Measurements from ENCODE around the gene MRPL43.

MRPL43 gene

GRCh38 chr10:101010329-101010728 is 23.0 kb upstream of the MRPL43 start:
- peaks cover 15% of the 10 kb centered on the region for H3K36me3 ChIP-seq (ENCODE audit: control insufficient read depth, insufficient read depth, low read length)
- H3K4me3 ChIP-seq (ENCODE audit: insufficient read depth, low read depth, low read length): no peak overlapping the region
- H3K9me3 ChIP-seq (ENCODE audit: control insufficient read depth, low read length): no peaks in the 10 kb centered on the region
- H3K27ac ChIP-seq (ENCODE audit: insufficient read depth, low read depth, low read length, poor library complexity, severe bottlenecking): no peak overlapping the region
- H3K4me1 ChIP-seq (ENCODE audit: control insufficient read depth, insufficient read depth, low read length): peaks cover 14% of the 10 kb centered on the region
- 94 to 96% methylated on average over 22 of the region's 22 CpGs for WGBS, 2 experiments
- H3K27me3 ChIP-seq (ENCODE audit: control insufficient read depth, insufficient read depth, low read length, poor library complexity, severe bottlenecking): peaks cover 9% of the 10 kb centered on the region

- peaks cover 14% of the 10 kb centered on the region for H3K4me1 ChIP-seq (ENCODE audit: control insufficient read depth, insufficient read depth, low read length)
- H3K27ac ChIP-seq (ENCODE audit: insufficient read depth, low read depth, low read length, poor library complexity, severe bottlenecking): no peak overlapping the region
- H3K4me3 ChIP-seq (ENCODE audit: insufficient read depth, low read depth, low read length): no peak overlapping the region
- H3K9me3 ChIP-seq (ENCODE audit: control insufficient read depth, low read length): no peaks in the 10 kb centered on the region
- peaks cover 27% of the 10 kb centered on the region for H3K36me3 ChIP-seq (ENCODE audit: control insufficient read depth, insufficient read depth, low read length)
- 83 to 89% methylated on average over 6 of the region's 6 CpGs for WGBS, 2 experiments
- no peaks in the 10 kb centered on the region for H3K27me3 ChIP-seq (ENCODE audit: control insufficient read depth, insufficient read depth, low read length, poor library complexity, severe bottlenecking)
Measured at GRCh38 chr10:101008823-101009423, 21.6 kb upstream of the MRPL43 start.

GRCh38 chr10:101007915-101008822 is 20.9 kb upstream of the MRPL43 start:
- Histone ChIP-seq H3K4me1 (ENCODE audit: control insufficient read depth, insufficient read depth, low read length) (peaks cover 14% of the 10 kb centered on the region), H3K9me3 (ENCODE audit: control insufficient read depth, low read length) (no peaks in the 10 kb centered on the region), H3K27ac (ENCODE audit: insufficient read depth, low read depth, low read length, poor library complexity, severe bottlenecking) (peak overlapping the region; percentile 36), H3K36me3 (ENCODE audit: control insufficient read depth, insufficient read depth, low read length) (peaks cover 35% of the 10 kb centered on the region), H3K27me3 (ENCODE audit: control insufficient read depth, insufficient read depth, low read length, poor library complexity, severe bottlenecking) (no peaks in the 10 kb centered on the region), H3K4me3 (ENCODE audit: insufficient read depth, low read depth, low read length) (no peak overlapping the region)
- WGBS, 2 experiments: 77 to 81% methylated on average over 13 of the region's 13 CpGs

GRCh38 chr10:101007099-101007711 is 19.9 kb upstream of the MRPL43 start:
- H3K27ac ChIP-seq (ENCODE audit: insufficient read depth, low read depth, low read length, poor library complexity, severe bottlenecking): no peak overlapping the region
- H3K36me3 ChIP-seq (ENCODE audit: control insufficient read depth, insufficient read depth, low read length): peaks cover 36% of the 10 kb centered on the region

GRCh38 chr10:101006593-101007098 is 19.3 kb upstream of the MRPL43 start:
- no peak overlapping the region for H3K27ac ChIP-seq (ENCODE audit: insufficient read depth, low read depth, low read length, poor library complexity, severe bottlenecking)
- 93 to 95% methylated on average over 33 of the region's 33 CpGs for WGBS, 2 experiments
- peaks cover 14% of the 10 kb centered on the region for H3K4me1 ChIP-seq (ENCODE audit: control insufficient read depth, insufficient read depth, low read length)
- H3K36me3 ChIP-seq (ENCODE audit: control insufficient read depth, insufficient read depth, low read length): peaks cover 36% of the 10 kb centered on the region
- H3K4me3 ChIP-seq (ENCODE audit: insufficient read depth, low read depth, low read length): no peak overlapping the region
- H3K9me3 ChIP-seq (ENCODE audit: control insufficient read depth, low read length): no peaks in the 10 kb centered on the region
- H3K27me3 ChIP-seq (ENCODE audit: control insufficient read depth, insufficient read depth, low read length, poor library complexity, severe bottlenecking): no peaks in the 10 kb centered on the region

More at GRCh38 chr10:101007099-101007711, 19.9 kb upstream of the MRPL43 start:
- Histone ChIP-seq H3K27me3 (ENCODE audit: control insufficient read depth, insufficient read depth, low read length, poor library complexity, severe bottlenecking) (no peaks in the 10 kb centered on the region), H3K4me3 (ENCODE audit: insufficient read depth, low read depth, low read length) (no peak overlapping the region), H3K9me3 (ENCODE audit: control insufficient read depth, low read length) (no peaks in the 10 kb centered on the region), H3K4me1 (ENCODE audit: control insufficient read depth, insufficient read depth, low read length) (peaks cover 14% of the 10 kb centered on the region)
- 88 to 90% methylated on average over 11 of the region's 11 CpGs for WGBS, 2 experiments

- no peaks in the 10 kb centered on the region for H3K27me3 ChIP-seq (ENCODE audit: control insufficient read depth, insufficient read depth, low read length, poor library complexity, severe bottlenecking)
- H3K4me1 ChIP-seq (ENCODE audit: control insufficient read depth, insufficient read depth, low read length): peaks cover 21% of the 10 kb centered on the region
- no peak overlapping the region for H3K27ac ChIP-seq (ENCODE audit: insufficient read depth, low read depth, low read length, poor library complexity, severe bottlenecking)
- no peak overlapping the region for H3K4me3 ChIP-seq (ENCODE audit: insufficient read depth, low read depth, low read length)
- H3K36me3 ChIP-seq (ENCODE audit: control insufficient read depth, insufficient read depth, low read length): peaks cover 36% of the 10 kb centered on the region
- WGBS, 2 experiments: 89 to 93% methylated on average over 2 of the region's 4 CpGs
- H3K9me3 ChIP-seq (ENCODE audit: control insufficient read depth, low read length): no peaks in the 10 kb centered on the region
Measured at GRCh38 chr10:101005869-101006567, 18.7 kb upstream of the MRPL43 start.

GRCh38 chr10:101005361-101005760 is 18.1 kb upstream of the MRPL43 start:
- no peaks in the 10 kb centered on the region for H3K9me3 ChIP-seq (ENCODE audit: control insufficient read depth, low read length)
- peaks cover 36% of the 10 kb centered on the region for H3K36me3 ChIP-seq (ENCODE audit: control insufficient read depth, insufficient read depth, low read length)
- H3K27ac ChIP-seq (ENCODE audit: insufficient read depth, low read depth, low read length, poor library complexity, severe bottlenecking): no peak overlapping the region
- WGBS, 2 experiments: 96 to 97% methylated on average over 23 of the region's 23 CpGs
- peaks cover 25% of the 10 kb centered on the region for H3K4me1 ChIP-seq (ENCODE audit: control insufficient read depth, insufficient read depth, low read length)
- H3K27me3 ChIP-seq (ENCODE audit: control insufficient read depth, insufficient read depth, low read length, poor library complexity, severe bottlenecking): no peaks in the 10 kb centered on the region
- no peak overlapping the region for H3K4me3 ChIP-seq (ENCODE audit: insufficient read depth, low read depth, low read length)

GRCh38 chr10:101003639-101004206 is 16.4 kb upstream of the MRPL43 start:
- H3K27me3 ChIP-seq (ENCODE audit: control insufficient read depth, insufficient read depth, low read length, poor library complexity, severe bottlenecking): no peaks in the 10 kb centered on the region
- H3K36me3 ChIP-seq (ENCODE audit: control insufficient read depth, insufficient read depth, low read length): peaks cover 36% of the 10 kb centered on the region
- WGBS, 2 experiments: 96 to 97% methylated on average over 18 of the region's 18 CpGs

GRCh38 chr10:101002456-101002855 is 15.2 kb upstream of the MRPL43 start:
- no peak overlapping the region for H3K4me3 ChIP-seq (ENCODE audit: insufficient read depth, low read depth, low read length)
- no peak overlapping the region for H3K27ac ChIP-seq (ENCODE audit: insufficient read depth, low read depth, low read length, poor library complexity, severe bottlenecking)
- H3K36me3 ChIP-seq (ENCODE audit: control insufficient read depth, insufficient read depth, low read length): peaks cover 36% of the 10 kb centered on the region
- H3K4me1 ChIP-seq (ENCODE audit: control insufficient read depth, insufficient read depth, low read length): peaks cover 15% of the 10 kb centered on the region
- no peaks in the 10 kb centered on the region for H3K27me3 ChIP-seq (ENCODE audit: control insufficient read depth, insufficient read depth, low read length, poor library complexity, severe bottlenecking)
- no peaks in the 10 kb centered on the region for H3K9me3 ChIP-seq (ENCODE audit: control insufficient read depth, low read length)
- 89 to 93% methylated on average over 11 of the region's 11 CpGs for WGBS, 2 experiments

More at GRCh38 chr10:101003639-101004206, 16.4 kb upstream of the MRPL43 start:
- no peak overlapping the region for H3K27ac ChIP-seq (ENCODE audit: insufficient read depth, low read depth, low read length, poor library complexity, severe bottlenecking)
- no peak overlapping the region for H3K4me3 ChIP-seq (ENCODE audit: insufficient read depth, low read depth, low read length)
- peaks cover 21% of the 10 kb centered on the region for H3K4me1 ChIP-seq (ENCODE audit: control insufficient read depth, insufficient read depth, low read length)
- H3K9me3 ChIP-seq (ENCODE audit: control insufficient read depth, low read length): no peaks in the 10 kb centered on the region
